ENCODE data around the gene CASZ1.

DNA sequence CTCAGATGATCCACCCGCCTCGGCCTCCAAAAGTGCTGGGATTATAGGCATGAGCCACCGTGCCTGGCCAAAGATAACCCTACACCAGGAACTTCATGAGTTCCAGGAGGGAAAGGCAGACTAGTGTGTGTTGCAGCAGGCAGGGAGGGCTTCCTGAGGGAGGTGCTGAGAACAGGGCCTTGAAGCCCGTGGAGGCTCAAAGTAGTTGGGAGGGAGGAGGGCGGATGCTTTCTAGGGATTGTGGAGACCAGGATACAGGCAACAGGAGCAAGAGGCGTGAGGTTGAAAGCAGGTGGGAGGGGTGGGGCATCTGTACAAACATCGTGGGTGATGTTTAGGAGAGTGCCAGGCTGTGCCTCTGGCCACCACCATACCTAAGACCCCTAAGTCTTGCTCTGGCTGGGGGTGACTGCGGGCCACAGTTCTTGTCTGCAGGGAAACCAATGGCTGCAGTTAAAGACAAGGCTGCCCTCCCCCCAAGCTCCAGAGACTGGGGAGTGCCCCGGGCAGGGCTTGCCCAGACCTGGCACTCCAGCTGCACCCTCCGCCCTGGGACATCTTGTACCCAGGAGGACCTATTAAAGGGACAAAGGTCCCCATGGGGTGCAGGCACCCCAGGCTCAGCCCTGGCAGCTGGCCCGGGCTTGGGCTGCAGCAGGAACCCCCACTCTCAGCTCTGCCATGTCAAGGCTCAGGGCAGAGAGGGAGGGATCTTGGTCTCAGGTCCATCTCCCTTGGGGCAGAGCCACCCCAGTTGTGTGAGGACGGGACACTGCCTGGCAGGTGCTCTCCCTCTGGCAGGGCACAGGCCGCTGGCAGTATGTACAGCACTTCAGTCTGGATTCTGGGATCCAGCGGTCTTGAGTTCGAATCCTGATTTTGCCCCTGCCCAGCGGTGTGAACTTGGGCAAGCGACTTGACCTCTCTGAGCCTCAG, 22.1 kb upstream of the CASZ1 start:
- TF ChIP-seq CTCF (IDR thresholded peaks at IDR 0.05) (no peak), POLR2A (IDR thresholded peaks at IDR 0.05) (no peak)

Data from testis (tissue), 2 donors.